SK-N-MC (cell line): ENCODE data around the gene TMEM117.

ENCODE experiments used
- EZH2 ChIP-seq: fragments of 200-600 bp; sonication (generic); IDR thresholded peaks from one replicate; pipeline ENCODE4 v1.6.1; 2017; ENCODE audit warnings: antibody characterized with exemption
- FOXP2 ChIP-seq: optimal IDR thresholded peaks from 2 replicates; pipeline ENCODE3; 2011; ENCODE audit warnings: mild to moderate bottlenecking, moderate library complexity; ENCODE audit not compliant: insufficient read depth; ENCODE audit errors: extremely low read length, control extremely low read depth
- POLR2AphosphoS5 ChIP-seq: IDR thresholded peaks from 2 replicates; pipeline ENCODE4 v1.6.1; 2012; ENCODE audit warnings: mild to moderate bottlenecking, low read depth, low read length, borderline replicate concordance

GRCh38 chr12:43827093-43827492 is 8.8 kb upstream of the TMEM117 start:
- no peak for TF ChIP-seq EZH2
- no peak for TF ChIP-seq POLR2AphosphoS5
- no peak for TF ChIP-seq FOXP2
